ENCODE results near the gene WDR1.

WDR1 gene

DNA sequence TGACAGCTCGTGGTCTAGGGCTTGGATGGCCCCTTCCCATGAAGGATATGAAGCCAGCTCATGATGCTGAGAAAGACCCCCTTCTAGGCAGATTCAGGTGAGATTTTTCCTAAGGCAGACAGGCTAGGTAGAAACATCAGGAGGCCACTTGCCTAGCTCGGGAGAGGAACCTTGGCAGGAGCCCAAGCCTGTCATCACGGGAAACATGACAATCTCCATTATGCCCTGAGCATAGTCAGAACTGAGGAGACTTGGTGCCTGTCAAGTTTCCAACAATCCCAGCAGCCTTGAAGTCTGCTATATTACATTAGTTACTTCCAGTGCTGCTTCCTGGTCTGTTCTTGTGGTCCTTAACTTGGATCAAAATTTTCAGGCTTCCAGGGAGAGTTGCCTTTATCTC is 18.7 kb upstream of the WDR1 start:
- H3K4me3 ChIP-seq (ENCODE audit: low read depth, low read length, poor library complexity, severe bottlenecking), result no peak overlapping the region
- H3K27me3 ChIP-seq (ENCODE audit: insufficient read depth, low read length), result no peaks in the 10 kb centered on the region
- no peaks in the 10 kb centered on the region for H3F3A ChIP-seq (ENCODE audit: insufficient read depth, low read length)
- no peaks in the 10 kb centered on the region for H3K4me1 ChIP-seq (ENCODE audit: insufficient read depth, low read length, severe bottlenecking)
- H3K79me2 ChIP-seq (ENCODE audit: insufficient read depth, low read length), result no peaks in the 10 kb centered on the region
- H3K9me3 ChIP-seq (ENCODE audit: low read length), result no peaks in the 10 kb centered on the region
- H3K9me2 ChIP-seq (ENCODE audit: low read depth, low read length), result no peaks in the 10 kb centered on the region
- H2AFZ ChIP-seq (ENCODE audit: low read length), result no peak overlapping the region
- H3K9ac ChIP-seq (ENCODE audit: low read length), result no peak overlapping the region
- no peak overlapping the region for H3K4me2 ChIP-seq (ENCODE audit: low read length)
- no peaks in the 10 kb centered on the region for H4K20me1 ChIP-seq (ENCODE audit: insufficient read depth, low read length)
- no peaks in the 10 kb centered on the region for H3K36me3 ChIP-seq (ENCODE audit: insufficient read depth, low read length)
- TF ChIP-seq EZH2 (IDR thresholded peaks at IDR 0.05; ENCODE audit: borderline replicate concordance, low read length) (no peak), CTCF (IDR thresholded peaks at IDR 0.05; ENCODE audit: low read length) (no peak)
- H3K27ac ChIP-seq (ENCODE audit: low read depth, low read length, poor library complexity, severe bottlenecking), result no peak overlapping the region

DNA sequence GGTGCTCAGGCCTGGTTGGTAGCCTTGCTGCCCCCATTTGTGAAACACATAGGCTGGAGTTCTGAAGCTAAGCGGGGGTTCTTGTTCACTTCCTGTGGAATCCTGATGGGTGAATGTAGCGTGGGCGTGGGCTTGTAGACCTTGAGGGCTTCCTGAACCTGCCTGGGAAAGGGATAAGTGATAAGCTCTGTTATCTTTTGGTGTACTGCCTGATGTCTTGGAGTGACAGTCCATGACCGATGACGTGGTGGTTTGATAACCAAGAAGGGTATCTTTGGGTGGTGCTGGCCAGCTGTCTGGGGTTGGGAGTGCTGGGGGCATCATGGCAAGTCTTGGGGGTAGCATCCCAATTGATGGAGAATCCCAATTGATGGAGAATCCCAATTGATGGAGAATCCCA is 17.5 kb upstream of the WDR1 start:
- Histone ChIP-seq H3K27me3 (ENCODE audit: insufficient read depth, low read length) (no peaks in the 10 kb centered on the region), H3F3A (ENCODE audit: insufficient read depth, low read length) (no peaks in the 10 kb centered on the region), H3K36me3 (ENCODE audit: insufficient read depth, low read length) (no peaks in the 10 kb centered on the region), H3K4me3 (ENCODE audit: low read depth, low read length, poor library complexity, severe bottlenecking) (no peak overlapping the region), H3K9ac (ENCODE audit: low read length) (no peak overlapping the region), H3K9me2 (ENCODE audit: low read depth, low read length) (no peaks in the 10 kb centered on the region), H3K9me3 (ENCODE audit: low read length) (no peaks in the 10 kb centered on the region), H2AFZ (ENCODE audit: low read length) (no peak overlapping the region), H3K79me2 (ENCODE audit: insufficient read depth, low read length) (no peaks in the 10 kb centered on the region), H3K27ac (ENCODE audit: low read depth, low read length, poor library complexity, severe bottlenecking) (no peak overlapping the region), H4K20me1 (ENCODE audit: insufficient read depth, low read length) (no peaks in the 10 kb centered on the region), H3K4me2 (ENCODE audit: low read length) (no peak overlapping the region), H3K4me1 (ENCODE audit: insufficient read depth, low read length, severe bottlenecking) (no peaks in the 10 kb centered on the region)
- TF ChIP-seq CTCF (IDR thresholded peaks at IDR 0.05; ENCODE audit: low read length) (no peak), EZH2 (IDR thresholded peaks at IDR 0.05; ENCODE audit: borderline replicate concordance, low read length) (no peak)

DNA sequence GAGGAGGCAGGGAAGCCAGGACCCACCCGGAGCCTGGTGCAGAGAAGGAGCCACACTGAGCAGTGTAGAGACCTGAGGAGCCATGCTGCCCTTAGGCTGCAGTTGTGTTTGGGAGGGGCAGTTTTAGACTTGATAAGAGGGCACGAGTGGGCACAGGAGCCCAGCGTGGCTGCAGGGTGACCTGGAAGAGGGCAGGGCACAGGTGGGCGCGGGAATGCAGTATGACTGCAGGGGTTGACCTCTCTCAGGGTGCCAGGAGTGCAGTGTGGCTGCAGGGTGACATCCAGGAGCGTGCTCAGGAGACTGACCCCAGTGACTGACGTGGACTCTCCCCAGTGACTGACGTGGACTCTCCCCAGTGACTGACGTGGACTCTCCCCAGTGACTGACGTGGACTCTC is 14.6 kb upstream of the WDR1 start:
- H3K79me2 ChIP-seq (ENCODE audit: insufficient read depth, low read length), result no peaks in the 10 kb centered on the region

More for the DNA sequence above, 14.6 kb upstream of the WDR1 start:
- Histone ChIP-seq H3K27me3 (ENCODE audit: insufficient read depth, low read length) (no peaks in the 10 kb centered on the region), H3K9me3 (ENCODE audit: low read length) (no peaks in the 10 kb centered on the region), H3K36me3 (ENCODE audit: insufficient read depth, low read length) (no peaks in the 10 kb centered on the region), H3K9me2 (ENCODE audit: low read depth, low read length) (no peaks in the 10 kb centered on the region), H3K4me1 (ENCODE audit: insufficient read depth, low read length, severe bottlenecking) (no peaks in the 10 kb centered on the region), H4K20me1 (ENCODE audit: insufficient read depth, low read length) (no peaks in the 10 kb centered on the region), H3K4me3 (ENCODE audit: low read depth, low read length, poor library complexity, severe bottlenecking) (no peak overlapping the region), H3K9ac (ENCODE audit: low read length) (no peak overlapping the region), H2AFZ (ENCODE audit: low read length) (no peak overlapping the region), H3K4me2 (ENCODE audit: low read length) (no peak overlapping the region), H3K27ac (ENCODE audit: low read depth, low read length, poor library complexity, severe bottlenecking) (no peak overlapping the region), H3F3A (ENCODE audit: insufficient read depth, low read length) (no peaks in the 10 kb centered on the region)
- TF ChIP-seq EZH2 (IDR thresholded peaks at IDR 0.05; ENCODE audit: borderline replicate concordance, low read length) (no peak), CTCF (IDR thresholded peaks at IDR 0.05; ENCODE audit: low read length) (no peak)

All from OCI-LY1 (cell line).